ENCODE data around the gene SUCLA2. TPM values are rescaled to one million over a fixed set of nuclear protein-coding genes. Genes with fewer than 3 reads are reported as not detected.
A peak's percentile ranks its signal among the peaks of the same experiment; 100 is the strongest.

Gene SUCLA2
- total RNA-seq, 1 donor from 2014 or later = 29.1 TPM

GRCh38 chr13:47990427-47990826 lies 10.6 kb downstream of the SUCLA2 start:
- no peak overlapping the region for H3K27ac Mint-ChIP-seq (ENCODE audit: unreplicated experiment)
- H3K4me3 Mint-ChIP-seq (ENCODE audit: unreplicated experiment) = no peak overlapping the region
- H3K9me3 Mint-ChIP-seq (ENCODE audit: unreplicated experiment) = no peaks in the 10 kb centered on the region
- peaks cover 38% of the 10 kb centered on the region for H3K36me3 Mint-ChIP-seq (ENCODE audit: low read depth, unreplicated experiment)
- no peaks in the 10 kb centered on the region for H3K4me1 Mint-ChIP-seq (ENCODE audit: unreplicated experiment)
- no peak for TF ChIP-seq CTCF (IDR thresholded peaks at IDR 0.05; ENCODE audit: unreplicated experiment)
- DNase-seq (ENCODE audit: low spot score) = no peak
- no peaks in the 10 kb centered on the region for H3K27me3 Mint-ChIP-seq (ENCODE audit: unreplicated experiment)

- Mint-ChIP-seq H3K9me3 (ENCODE audit: unreplicated experiment) (no peaks in the 10 kb centered on the region), H3K27ac (ENCODE audit: unreplicated experiment) (no peak overlapping the region), H3K36me3 (ENCODE audit: low read depth, unreplicated experiment) (peaks cover 40% of the 10 kb centered on the region), H3K27me3 (ENCODE audit: unreplicated experiment) (peaks cover 3% of the 10 kb centered on the region), H3K4me3 (ENCODE audit: unreplicated experiment) (no peak overlapping the region), H3K4me1 (ENCODE audit: unreplicated experiment) (no peaks in the 10 kb centered on the region)
- no peak for TF ChIP-seq CTCF (IDR thresholded peaks at IDR 0.05; ENCODE audit: unreplicated experiment)
- no peak for DNase-seq (ENCODE audit: low spot score)
These were observed 18.0 kb downstream of the SUCLA2 start for GRCh38 chr13:47983070-47983469.

- Mint-ChIP-seq H3K27ac (ENCODE audit: unreplicated experiment) (no peak overlapping the region), H3K27me3 (ENCODE audit: unreplicated experiment) (peaks cover 3% of the 10 kb centered on the region), H3K4me3 (ENCODE audit: unreplicated experiment) (no peak overlapping the region), H3K9me3 (ENCODE audit: unreplicated experiment) (no peaks in the 10 kb centered on the region), H3K36me3 (ENCODE audit: low read depth, unreplicated experiment) (peaks cover 35% of the 10 kb centered on the region), H3K4me1 (ENCODE audit: unreplicated experiment) (no peaks in the 10 kb centered on the region)
- no peak for DNase-seq (ENCODE audit: low spot score)
- no peak for TF ChIP-seq CTCF (IDR thresholded peaks at IDR 0.05; ENCODE audit: unreplicated experiment)
These were observed 24.7 kb downstream of the SUCLA2 start for GRCh38 chr13:47976325-47976724.

- no peak for TF ChIP-seq CTCF (IDR thresholded peaks at IDR 0.05; ENCODE audit: unreplicated experiment)
- peaks cover 54% of the 10 kb centered on the region for H3K36me3 Mint-ChIP-seq (ENCODE audit: low read depth, unreplicated experiment)
- DNase-seq (ENCODE audit: low spot score) = no peak
- no peaks in the 10 kb centered on the region for H3K27me3 Mint-ChIP-seq (ENCODE audit: unreplicated experiment)
- H3K27ac Mint-ChIP-seq (ENCODE audit: unreplicated experiment) = no peak overlapping the region
- peaks cover under 1% of the 10 kb centered on the region for H3K9me3 Mint-ChIP-seq (ENCODE audit: unreplicated experiment)
- H3K4me1 Mint-ChIP-seq (ENCODE audit: unreplicated experiment) = no peaks in the 10 kb centered on the region
- peak overlapping the region; percentile 63 for H3K4me3 Mint-ChIP-seq (ENCODE audit: unreplicated experiment)
These were observed 36.2 kb downstream of the SUCLA2 start for GRCh38 chr13:47964863-47965262.

GRCh38 chr13:47962237-47962636 lies 38.8 kb downstream of the SUCLA2 start:
- H3K4me3 Mint-ChIP-seq (ENCODE audit: unreplicated experiment) = peak overlapping the region; percentile 44
- TF ChIP-seq CTCF (IDR thresholded peaks at IDR 0.05; ENCODE audit: unreplicated experiment) = no peak
- H3K4me1 Mint-ChIP-seq (ENCODE audit: unreplicated experiment) = no peaks in the 10 kb centered on the region
- peaks cover 11% of the 10 kb centered on the region for H3K9me3 Mint-ChIP-seq (ENCODE audit: unreplicated experiment)
- no peaks in the 10 kb centered on the region for H3K27me3 Mint-ChIP-seq (ENCODE audit: unreplicated experiment)
- no peak for DNase-seq (ENCODE audit: low spot score)
- H3K27ac Mint-ChIP-seq (ENCODE audit: unreplicated experiment) = no peak overlapping the region
- peaks cover 80% of the 10 kb centered on the region for H3K36me3 Mint-ChIP-seq (ENCODE audit: low read depth, unreplicated experiment)
